GM12878 (cell line): ENCODE results near the gene PIGL. TPM values are rescaled to one million over a fixed set of nuclear protein-coding genes. Genes with fewer than 3 reads are reported as not detected.

Experiments used
- ATAC-seq: fragments of 200-7000 bp; cut with Tn5 transposase; 3 replicates; pipeline ENCODE4 v1.9.1; 2020; ENCODE audit warnings: mild to moderate bottlenecking, moderate library complexity
- BruUV-seq: library from RNA; stranded (reverse); fragments of 400-500 nt; replicated peaks from 2 replicates; lab custom pipeline; 2021; lab: Mats Ljungman, UMichigan
- CTCF ChIA-PET: fragments of 300-600 bp; sonication (Branson Sonifier 250); formaldehyde crosslinking; extraction: SDS; loops from one replicate; lab custom pipeline; 2021; ENCODE audit warnings: inconsistent platforms; lab: Yijun Ruan, JAX
- POLR2A ChIA-PET: fragments of 350-600 bp; formaldehyde crosslinking; extraction: SDS; loops from one replicate; lab custom pipeline; 2021; ENCODE audit warnings: inconsistent platforms; lab: Charles Lee
- RAD21 ChIA-PET: fragments of 300-600 bp; sonication (Branson Sonifier 250); formaldehyde crosslinking; loops from one replicate; lab custom pipeline; 2023; ENCODE audit warnings: antibody characterized with exemption; ENCODE audit not compliant: unreplicated experiment; lab: Charles Lee
- SMC1A ChIA-PET: fragments of 300-600 bp; sonication (Branson Sonifier 250); formaldehyde crosslinking; loops from one replicate; lab custom pipeline; 2023; ENCODE audit not compliant: unreplicated experiment, uncharacterized antibody; lab: Charles Lee
- DNase-seq: peaks from one replicate; pipeline ENCODE4 v3.0.0-alpha.2; 2011; ENCODE audit warnings: low read depth, low spot score
- FAIRE-seq: peaks from 3 replicates; lab custom pipeline; 2011; peaks lifted over from hg19 to GRCh38; lab: Jason Lieb, UNC
- H2AFZ ChIP-seq: 2 replicates; pipeline ENCODE4 v1.6.0; 2011; ENCODE audit warnings: low read depth, low read length, control low read depth; ENCODE audit not compliant: control insufficient read depth
- H3K27ac ChIP-seq: 2 replicates; pipeline ENCODE4 v1.5.1; 2011; ENCODE audit warnings: control low read depth; ENCODE audit not compliant: control insufficient read depth, insufficient read depth
- H3K27me3 ChIP-seq, 2 experiments: replicated peaks in 1 of 2; 2 replicates each; pipeline versions ENCODE4 v1.6.0 to v1.6.1; 2011; ENCODE audit warnings: low read length in 1 of 2; ENCODE audit not compliant: control insufficient read depth in 2 of 2, insufficient read depth in 2 of 2
- H3K36me3 ChIP-seq, 2 experiments: 2 replicates each; pipeline ENCODE4 v1.5.1; 2011; ENCODE audit warnings: low read length in 1 of 2; ENCODE audit not compliant: control insufficient read depth in 2 of 2, insufficient read depth in 2 of 2
- H3K4me1 ChIP-seq: 2 replicates; pipeline ENCODE4 v1.6.1; 2011; ENCODE audit warnings: mild to moderate bottlenecking, low read length, moderate library complexity, mixed read lengths; ENCODE audit not compliant: control insufficient read depth, insufficient read depth
- H3K4me2 ChIP-seq: 2 replicates; pipeline ENCODE4 v1.6.0; 2011; ENCODE audit warnings: control low read depth; ENCODE audit not compliant: control insufficient read depth, insufficient read depth
- H3K4me3 ChIP-seq: fragments of 200-600 bp; sonication (generic); 2 replicates; pipeline ENCODE4 v1.5.1; 2016
- H3K79me2 ChIP-seq: 2 replicates; pipeline ENCODE4 v1.6.0; 2011; ENCODE audit warnings: low read length; ENCODE audit not compliant: control insufficient read depth, insufficient read depth
- H3K9ac ChIP-seq: 2 replicates; pipeline ENCODE4 v1.8.0; 2011; ENCODE audit warnings: low read length, control low read depth, mixed read lengths; ENCODE audit not compliant: control insufficient read depth, insufficient read depth
- H3K9me3 ChIP-seq: replicated peaks from 3 replicates; pipeline ENCODE4 v1.5.1; 2011; ENCODE audit warnings: mild to moderate bottlenecking, low read length; ENCODE audit not compliant: control insufficient read depth, insufficient read depth
- H4K20me1 ChIP-seq: 2 replicates; pipeline ENCODE4 v1.6.0; 2011; ENCODE audit not compliant: control insufficient read depth, insufficient read depth
- CHD1 ChIP-seq: IDR thresholded peaks from 2 replicates; pipeline ENCODE4 v1.6.1; 2012; ENCODE audit warnings: low read depth, low read length, improper control_type of control experiment
- HCFC1 ChIP-seq: fragments of 150-350 bp; IDR thresholded peaks from 2 replicates; pipeline ENCODE4 v1.6.1; 2014; ENCODE audit warnings: low read length
- IRF3 ChIP-seq: fragments of 450-650 bp; IDR thresholded peaks from 2 replicates; pipeline ENCODE4 v1.6.1; 2014; ENCODE audit warnings: mild to moderate bottlenecking
- IRF5 ChIP-seq: fragments of 450-650 bp; IDR thresholded peaks from 2 replicates; pipeline ENCODE4 v1.6.1; 2017; ENCODE audit warnings: borderline replicate concordance
- MTA3 ChIP-seq: IDR thresholded peaks from 2 replicates; pipeline ENCODE4 v1.6.1; 2012; ENCODE audit warnings: low read length, inconsistent platforms, borderline replicate concordance
- SKIL ChIP-seq: fragments of 450-650 bp; IDR thresholded peaks from 2 replicates; pipeline ENCODE4 v1.6.1; 2017; ENCODE audit warnings: mild to moderate bottlenecking, low read depth, inconsistent platforms; ENCODE audit not compliant: poor library complexity, severe bottlenecking
- WGBS: methylation state at CpG from one replicate; pipeline ENCODE4 v1.1.6; 2016; ENCODE audit warnings: low lambda C conversion rate; ENCODE audit not compliant: insufficient replicate concordance, insufficient coverage; ENCODE audit errors: missing lambda C conversion rate; 5-methylcytosine and 5-hydroxymethylcytosine counted together
- in situ Hi-C: fragments of 300-500 bp; cut with MboI; formaldehyde crosslinking; loops from 9 replicates; pipeline ENCODE4 v1.14.3; 2018; ENCODE audit warnings: mixed read lengths
- intact Hi-C: fragments of 100-400 bp; cut with micrococcal nuclease; formaldehyde crosslinking; loops from one replicate; pipeline ENCODE4 v1.14.2; 2022; ENCODE audit not compliant: unreplicated experiment
- polyA plus RNA-seq, 11 experiments: library from polyadenylated mRNA; depleted of rRNA in 4 of 11; unstranded in 6 of 11; stranded (reverse) in 5 of 11; fragments of >200 nt; fragmentation: Nextera tagmentation in 4 of 11; fragmentation: Illumina TruSeq in 1 of 11; extraction: Ambion mirVana in 4 of 11; extraction: Trizol in 1 of 11; gene quantifications; 1 replicate in 1 of 11; 2 replicates in 10 of 11; pipeline versions ENCODE4 v1.2.1 to v1.2.3, GENCODE V29; 2011 to 2016; ENCODE audit warnings: inconsistent platforms in 2 of 11, missing spikeins in 2 of 11, low read depth in 1 of 11
- total RNA-seq, 4 experiments: library from RNA; depleted of rRNA in 3 of 4; stranded (reverse); fragments of >200 nt in 3 of 4; fragmentation: Illumina TruSeq in 1 of 4; extraction: Trizol in 1 of 4; gene quantifications; 2 replicates each; pipeline versions ENCODE4 v1.2.1 to v1.2.3, GENCODE V29; 2013 to 2021

Gene PIGL
- total and polyA plus RNA-seq, 10 of the 15 experiments (the other 5 are each of a cell fraction or from before 2014, with no cell fraction given), result 25.9 to 52.5 (median 30.2) TPM

GRCh38 chr17:16232391-16232790 lies 15.4 kb downstream of the PIGL start:
- H3K4me2 ChIP-seq, result no peak overlapping the region
- intact Hi-C loops (no loop called here), in situ Hi-C loops (no loop called here)
- FAIRE-seq, result no peak
- ChIA-PET CTCF (no interaction called here), POLR2A (interaction anchor here (0.7 kb wide), 1 partner anchor 133 kb away, joined by 4 read pairs; no protein-coding TSS in a partner anchor), RAD21 (no interaction called here), SMC1A (no interaction called here)
- ATAC-seq, result no peak
- no peak overlapping the region for H3K4me3 ChIP-seq
- H3K27ac ChIP-seq, result no peak overlapping the region
- 93% methylated on average over 1 of the region's 1 CpG for WGBS
- no peaks in the 10 kb centered on the region for H3K9me3 ChIP-seq
- BruUV-seq, result no TSS peak
- no peaks in the 10 kb centered on the region; a peak in 1 of 4 replicates for H3K36me3 ChIP-seq
- no peaks in the 10 kb centered on the region for H3K27me3 ChIP-seq
- no peak overlapping the region for H2AFZ ChIP-seq
- peaks cover 8% of the 10 kb centered on the region for H3K4me1 ChIP-seq
- H3K9ac ChIP-seq, result no peak overlapping the region
- TF ChIP-seq HCFC1 (no peak), CHD1 (no peak), IRF3 (no peak), SKIL (no peak), MTA3 (no peak), IRF5 (no peak)
- peaks cover 2% of the 10 kb centered on the region for H3K79me2 ChIP-seq
- no peaks in the 10 kb centered on the region for H4K20me1 ChIP-seq
- no peak for DNase-seq
